Upper lobe of left lung (tissue), 4 donors: ENCODE data around the gene PFKFB1.

Source experiments
- CTCF ChIP-seq, 6 experiments: fragments of 450-650 bp in 4 of 6; fragments of 200-600 bp in 2 of 6; sonication (generic) in 2 of 6; IDR thresholded peaks; one replicate each; pipeline ENCODE4 v1.5.1; 2016 to 2019; ENCODE audit warnings: antibody characterized with exemption in 6 of 6
- EP300 ChIP-seq, 4 donors: sonication (generic); formaldehyde crosslinking; IDR thresholded peaks; one replicate each; pipeline ENCODE4 v1.5.1; 2017; ENCODE audit warnings: antibody characterized with exemption in 4 of 4, control low read depth in 2 of 4

DNA sequence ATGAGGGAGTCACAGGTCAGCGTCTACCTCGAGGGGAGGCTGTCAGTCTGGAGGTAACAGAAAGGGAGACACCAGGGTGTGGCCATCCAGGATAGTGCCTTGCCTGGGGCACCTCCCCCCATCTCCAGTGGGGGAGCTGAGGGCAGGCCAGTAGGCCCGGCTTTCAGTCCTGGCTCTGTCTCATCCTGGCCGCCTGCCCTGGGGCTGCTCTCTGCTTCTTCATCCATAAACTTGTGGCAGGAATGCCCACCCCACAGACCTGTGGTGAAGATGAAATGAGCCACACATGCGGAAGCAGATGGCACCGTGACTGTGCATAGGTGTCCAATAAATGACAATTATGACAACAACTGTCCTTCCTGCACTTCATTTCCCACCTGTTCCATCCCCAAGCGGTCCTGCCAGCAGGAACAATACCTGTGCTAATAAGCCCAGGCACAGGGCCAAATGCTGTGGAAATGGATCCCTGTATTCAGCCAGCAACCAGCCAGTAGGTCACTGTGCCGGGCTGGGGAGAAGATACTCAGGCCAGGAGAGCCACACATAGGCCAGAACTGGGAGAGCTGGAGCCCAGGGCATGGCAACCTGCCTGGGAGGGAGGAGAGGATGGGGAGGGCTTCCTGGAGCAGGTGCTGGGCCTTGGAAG, 43.1 kb downstream of the PFKFB1 start:
- TF ChIP-seq CTCF (IDR thresholded peaks at IDR 0.05) (no peak), EP300 (IDR thresholded peaks at IDR 0.05) (no peak)
